Coronary artery (tissue), 2 donors: ENCODE data around the gene AP5Z1.
A peak's percentile ranks its signal among the peaks of the same experiment; 100 is the strongest.

Experiments
- DNase-seq: peaks from one replicate; pipeline ENCODE4 v3.0.0-alpha.2; 2017; ENCODE audit warnings: low spot score
- H3K27ac ChIP-seq, 2 donors: fragments of 200-600 bp; sonication (generic); one replicate each; pipeline ENCODE4 v1.5.1; 2016 to 2019
- H3K4me3 ChIP-seq: fragments of 200-600 bp; sonication (generic); 2 replicates; pipeline ENCODE4 v1.5.1; 2016; ENCODE audit warnings: mild to moderate bottlenecking, moderate library complexity
- TF ChIP-seq, protein P1 (sequence below): fragments of 200-600 bp; sonication (generic); IDR thresholded peaks from one replicate; pipeline ENCODE4 v1.5.1; 2019; ENCODE audit warnings: antibody characterized with exemption

AP5Z1 gene

DNA sequence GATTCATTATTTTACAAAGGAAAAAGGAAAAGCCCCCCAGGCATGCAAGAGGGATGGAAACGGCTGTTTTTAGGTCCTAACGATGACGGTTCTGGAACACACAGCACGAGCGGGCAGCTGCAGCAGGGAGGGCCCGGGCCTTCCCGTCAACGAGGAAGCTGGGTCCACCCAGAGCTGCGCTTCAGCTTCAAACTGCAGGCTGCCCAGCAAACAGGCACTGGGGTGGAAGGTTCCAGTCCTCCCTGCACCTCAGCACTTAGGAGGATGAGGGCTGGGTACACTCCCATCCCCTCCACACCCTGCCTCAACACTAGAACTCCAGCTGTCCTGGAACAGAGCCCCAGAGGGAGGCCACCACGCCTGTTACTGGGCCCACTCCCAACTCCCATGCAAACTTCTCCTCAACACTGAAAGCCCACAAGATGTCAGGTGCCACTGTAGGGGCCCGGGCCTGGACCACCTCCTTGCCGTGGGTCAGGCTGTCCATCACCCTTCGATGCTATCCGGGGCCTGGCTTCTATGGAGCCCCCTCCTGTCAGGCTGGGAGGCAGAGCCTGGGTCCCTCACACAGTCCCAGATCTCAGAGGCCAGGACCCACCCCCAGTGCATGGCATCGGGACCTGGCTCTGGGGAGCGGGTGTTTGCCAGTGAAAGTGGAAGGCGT, 53.4 kb downstream of the AP5Z1 start:
- TF ChIP-seq, protein P1, sequence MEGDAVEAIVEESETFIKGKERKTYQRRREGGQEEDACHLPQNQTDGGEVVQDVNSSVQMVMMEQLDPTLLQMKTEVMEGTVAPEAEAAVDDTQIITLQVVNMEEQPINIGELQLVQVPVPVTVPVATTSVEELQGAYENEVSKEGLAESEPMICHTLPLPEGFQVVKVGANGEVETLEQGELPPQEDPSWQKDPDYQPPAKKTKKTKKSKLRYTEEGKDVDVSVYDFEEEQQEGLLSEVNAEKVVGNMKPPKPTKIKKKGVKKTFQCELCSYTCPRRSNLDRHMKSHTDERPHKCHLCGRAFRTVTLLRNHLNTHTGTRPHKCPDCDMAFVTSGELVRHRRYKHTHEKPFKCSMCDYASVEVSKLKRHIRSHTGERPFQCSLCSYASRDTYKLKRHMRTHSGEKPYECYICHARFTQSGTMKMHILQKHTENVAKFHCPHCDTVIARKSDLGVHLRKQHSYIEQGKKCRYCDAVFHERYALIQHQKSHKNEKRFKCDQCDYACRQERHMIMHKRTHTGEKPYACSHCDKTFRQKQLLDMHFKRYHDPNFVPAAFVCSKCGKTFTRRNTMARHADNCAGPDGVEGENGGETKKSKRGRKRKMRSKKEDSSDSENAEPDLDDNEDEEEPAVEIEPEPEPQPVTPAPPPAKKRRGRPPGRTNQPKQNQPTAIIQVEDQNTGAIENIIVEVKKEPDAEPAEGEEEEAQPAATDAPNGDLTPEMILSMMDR, result no peak
- DNase-seq, result no peak
- no peak overlapping the region for H3K27ac ChIP-seq
- H3K4me3 ChIP-seq, result no peak overlapping the region

DNA sequence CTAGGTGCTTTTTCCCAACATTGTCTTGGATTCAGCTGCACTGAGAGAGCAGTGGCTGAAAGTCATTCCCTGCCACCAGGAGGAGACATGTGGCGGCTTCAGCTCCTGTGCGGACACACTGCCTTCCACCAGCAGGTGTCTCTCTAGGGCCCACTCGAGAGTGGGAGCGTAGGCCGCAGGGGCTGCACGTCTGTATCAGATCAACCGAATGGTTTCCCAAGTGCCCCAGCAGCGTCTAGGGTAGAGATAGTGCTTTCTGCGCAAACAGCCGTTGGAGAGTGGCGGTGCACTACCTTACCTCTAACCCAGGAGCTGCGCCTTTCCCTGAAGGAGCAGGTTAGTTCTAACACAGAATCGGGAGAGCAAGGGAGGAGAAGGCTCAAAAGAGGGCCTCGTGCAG, 54.8 kb downstream of the AP5Z1 start:
- Histone ChIP-seq H3K4me3 (no peak overlapping the region), H3K27ac (no peak overlapping the region)
- TF ChIP-seq, protein P1, result no peak
- no peak for DNase-seq

DNA sequence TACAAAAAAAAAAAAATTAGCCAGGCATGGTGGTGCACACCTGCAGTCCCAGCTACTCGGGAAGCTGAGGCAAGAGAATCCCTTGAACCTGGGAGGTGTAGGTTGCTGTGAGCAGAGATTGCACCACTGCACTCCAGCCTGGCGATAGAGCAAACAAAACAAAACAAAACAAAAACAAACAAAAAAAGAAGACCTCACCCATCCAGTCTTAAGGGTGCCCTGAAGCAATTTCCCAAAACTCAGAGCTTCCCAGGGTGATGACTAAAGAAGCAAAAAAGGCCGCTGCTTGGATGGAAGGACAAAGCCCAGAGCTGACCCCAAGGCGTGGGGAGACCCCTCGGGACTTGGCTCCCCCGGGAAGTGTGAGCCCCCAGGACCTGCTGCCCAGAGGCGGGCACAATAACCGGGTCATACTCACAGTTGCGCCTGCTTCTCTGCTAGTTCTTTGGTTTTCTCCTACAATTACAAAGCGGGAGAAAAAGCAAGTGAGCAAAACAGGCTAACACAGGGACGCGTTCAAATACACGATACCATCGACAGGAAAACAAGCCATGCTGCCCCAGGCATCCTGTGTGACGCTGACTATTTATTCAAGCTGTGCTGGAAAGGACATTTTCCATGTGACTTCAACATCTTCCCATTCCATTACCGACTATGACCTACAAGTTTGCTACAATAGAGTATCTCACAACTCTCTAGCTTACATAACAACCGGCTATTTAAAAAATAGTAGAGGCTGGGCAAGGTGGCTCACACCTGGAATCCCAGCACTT, 56.5 kb downstream of the AP5Z1 start:
- H3K27ac ChIP-seq, result no peak overlapping the region
- TF ChIP-seq, protein P1, result no peak
- no peak for DNase-seq
- no peak overlapping the region for H3K4me3 ChIP-seq

DNA sequence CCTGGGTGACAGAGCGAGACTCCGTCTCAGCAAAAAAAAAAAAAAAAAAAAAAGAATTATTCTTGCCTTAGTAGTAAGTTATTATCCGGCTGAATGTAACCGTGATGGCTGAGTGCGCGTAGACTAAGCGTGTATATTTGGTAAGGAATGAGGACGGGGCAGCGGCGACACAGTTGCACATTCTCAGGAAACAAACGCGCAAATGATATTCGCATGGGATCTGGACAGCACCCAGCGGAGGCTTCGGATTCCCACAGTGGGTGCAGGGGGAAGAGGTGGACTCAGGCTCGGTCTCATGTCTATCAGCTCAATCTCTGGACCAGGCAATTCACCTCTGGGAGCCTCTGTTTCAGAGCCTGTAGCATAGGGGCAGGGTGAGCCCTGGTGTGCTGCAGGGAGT, 57.3 kb downstream of the AP5Z1 start:
- H3K4me3 ChIP-seq, result no peak overlapping the region
- DNase-seq, result no peak
- no peak overlapping the region for H3K27ac ChIP-seq
- TF ChIP-seq, protein P1, result no peak

DNA sequence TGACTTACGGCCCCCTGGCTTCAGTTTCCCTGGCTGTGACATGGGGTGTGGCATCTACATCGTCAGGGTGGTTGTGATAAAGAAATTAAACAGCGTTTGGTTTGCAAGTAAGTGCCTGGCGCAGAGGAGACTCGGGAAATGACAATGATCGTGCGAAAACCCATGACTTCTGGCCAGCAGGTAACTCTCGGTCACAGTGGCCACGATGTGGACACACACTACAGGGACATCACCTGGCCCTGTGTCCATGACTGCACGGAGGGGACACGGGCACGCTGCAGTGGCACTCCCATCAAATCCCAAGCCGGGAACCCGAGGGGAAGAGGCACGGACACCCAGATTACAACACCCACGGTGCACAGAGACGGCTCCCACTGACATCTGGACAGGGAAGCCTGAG, 57.8 kb downstream of the AP5Z1 start:
- Histone ChIP-seq H3K27ac (no peak overlapping the region), H3K4me3 (no peak overlapping the region)
- no peak for DNase-seq
- TF ChIP-seq, protein P1, result no peak

DNA sequence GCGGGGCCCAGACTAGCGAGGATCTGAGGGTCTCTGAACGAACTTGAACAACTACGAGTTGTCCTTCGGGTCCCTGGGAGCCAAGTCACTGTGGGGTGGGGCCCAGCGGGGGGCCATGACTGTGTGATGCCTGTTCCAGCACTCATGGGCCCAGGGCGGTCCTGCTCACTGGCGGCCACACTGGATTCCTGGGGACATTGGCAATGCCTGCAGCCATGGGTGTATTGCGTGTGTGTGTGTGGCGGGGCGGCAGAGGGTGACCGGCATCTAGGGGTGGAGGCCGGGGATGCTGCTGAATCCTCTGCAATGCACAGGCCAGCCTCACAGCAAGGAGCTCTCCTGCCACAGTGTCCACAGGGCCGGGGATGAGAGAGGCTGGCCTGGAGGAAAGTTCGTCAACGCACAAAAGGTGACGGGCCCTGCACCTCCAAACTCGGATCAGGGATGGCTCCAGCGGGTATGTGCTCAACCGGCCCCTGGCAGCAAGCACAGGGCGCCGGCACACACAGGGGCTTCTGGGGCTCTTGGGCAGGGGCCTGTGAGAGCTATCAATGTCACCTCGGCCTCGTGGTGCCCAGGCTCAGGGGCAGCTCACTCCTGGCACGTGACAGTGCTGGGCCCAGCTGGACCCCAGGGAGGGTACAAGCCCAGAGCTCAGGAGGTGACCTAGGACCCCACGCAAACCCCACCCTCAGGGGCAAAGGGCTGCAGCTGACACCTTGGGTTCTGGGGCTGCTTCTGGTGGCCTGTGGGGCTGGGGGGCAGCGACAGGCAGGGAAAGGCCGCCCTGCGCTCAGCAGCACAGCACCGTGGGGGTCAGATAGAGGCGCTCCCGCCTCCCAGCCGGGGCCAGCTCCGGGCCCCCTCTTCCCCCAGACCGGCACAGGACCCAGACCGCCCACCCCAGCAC, 58.5 kb downstream of the AP5Z1 start:
- peak; percentile 57 for DNase-seq
- no peak overlapping the region for H3K27ac ChIP-seq
- no peak overlapping the region for H3K4me3 ChIP-seq
- TF ChIP-seq, protein P1, result no peak
